Neural progenitor cell (in vitro differentiated cells): ENCODE data around the gene PRR33. TPM values are rescaled to one million over a fixed set of nuclear protein-coding genes. Genes with fewer than 3 reads are reported as not detected.
A peak's percentile ranks its signal among the peaks of the same experiment; 100 is the strongest.

Experiments used
- DNase-seq: peaks from one replicate; pipeline ENCODE4 v3.0.0-alpha.2; 2016; ENCODE audit warnings: low spot score
- H2AFZ ChIP-seq: fragments of 200-600 bp; sonication (generic); replicated peaks from 2 replicates; pipeline ENCODE4 v1.6.1; 2016; ENCODE audit warnings: antibody characterized with exemption
- H3F3A ChIP-seq: fragments of 200-600 bp; sonication (generic); 2 replicates; pipeline ENCODE4 v1.6.1; 2016; ENCODE audit warnings: antibody characterized with exemption, low read depth
- H3K27ac ChIP-seq: fragments of 200-600 bp; sonication (generic); 2 replicates; pipeline ENCODE4 v1.5.1; 2016; ENCODE audit warnings: mild to moderate bottlenecking
- H3K27me3 ChIP-seq: fragments of 200-600 bp; sonication (generic); 2 replicates; pipeline ENCODE4 v1.6.1; 2016; ENCODE audit warnings: mild to moderate bottlenecking, moderate library complexity
- H3K36me3 ChIP-seq: fragments of 200-600 bp; sonication (generic); 2 replicates; pipeline ENCODE4 v1.5.1; 2016
- H3K4me1 ChIP-seq: fragments of 200-600 bp; sonication (generic); 2 replicates; pipeline ENCODE4 v1.6.1; 2016; ENCODE audit warnings: mixed run types
- H3K4me2 ChIP-seq: fragments of 200-600 bp; sonication (generic); 2 replicates; pipeline ENCODE4 v1.6.1; 2016
- H3K4me3 ChIP-seq: fragments of 200-600 bp; sonication (generic); 2 replicates; pipeline ENCODE4 v1.5.1; 2016
- H3K79me2 ChIP-seq: fragments of 200-600 bp; sonication (generic); 2 replicates; pipeline ENCODE4 v1.6.1; 2016; ENCODE audit warnings: low read depth
- H3K9ac ChIP-seq: fragments of 200-600 bp; sonication (generic); 2 replicates; pipeline ENCODE4 v1.6.1; 2016
- H3K9me3 ChIP-seq: fragments of 200-600 bp; sonication (generic); 2 replicates; pipeline ENCODE4 v1.5.1; 2016; ENCODE audit warnings: low read depth
- H4K20me1 ChIP-seq: fragments of 200-600 bp; sonication (generic); 2 replicates; pipeline ENCODE4 v1.6.1; 2016; ENCODE audit warnings: low read depth
- H3K27ac Mint-ChIP-seq: 3 replicates; pipeline ENCODE4 v1.8.0; 2021; ENCODE audit warnings: mixed read lengths
- H3K27me3 Mint-ChIP-seq: 2 replicates; pipeline ENCODE4 v1.8.0; 2022; ENCODE audit warnings: low read depth, mild to moderate bottlenecking, inconsistent platforms, moderate library complexity, mixed read lengths; ENCODE audit not compliant: insufficient read depth
- H3K36me3 Mint-ChIP-seq: 3 replicates; pipeline ENCODE4 v1.8.0; 2021; ENCODE audit warnings: mixed read lengths
- H3K4me1 Mint-ChIP-seq: 3 replicates; pipeline ENCODE4 v1.8.0; 2021; ENCODE audit warnings: mixed read lengths
- H3K4me3 Mint-ChIP-seq: 3 replicates; pipeline ENCODE4 v1.8.0; 2021; ENCODE audit warnings: mild to moderate bottlenecking, moderate library complexity, mixed read lengths
- H3K9me3 Mint-ChIP-seq: 3 replicates; pipeline ENCODE4 v1.8.0; 2020; ENCODE audit warnings: mixed read lengths
- CTCF ChIP-seq: fragments of 200-600 bp; sonication (generic); IDR thresholded peaks from 2 replicates; pipeline ENCODE4 v1.5.1; 2017; ENCODE audit warnings: antibody characterized with exemption, mild to moderate bottlenecking
- EZH2 ChIP-seq: fragments of 200-600 bp; sonication (generic); IDR thresholded peaks from 2 replicates; pipeline ENCODE4 v1.6.1; 2017; ENCODE audit warnings: antibody characterized with exemption, mild to moderate bottlenecking, moderate library complexity
- EZH2phosphoT487 ChIP-seq: fragments of 200-600 bp; sonication (generic); IDR thresholded peaks from 2 replicates; pipeline ENCODE4 v1.6.1; 2017; ENCODE audit warnings: antibody characterized with exemption
- total RNA-seq: library from RNA; depleted of rRNA; stranded (reverse); fragments of >200 nt; gene quantifications from 2 replicates; pipeline ENCODE4 v1.2.3, GENCODE V29; 2015; ENCODE audit warnings: low replicate concordance

The PRR33 gene
- total RNA-seq, 1 donor from 2014 or later = not detected

GRCh38 chr11:1922481-1923081 is 30.9 kb upstream of the PRR33 start:
- Histone ChIP-seq H2AFZ (no peak overlapping the region), H3K4me3 (no peak overlapping the region), H3K9ac (no peak overlapping the region), H3K4me1 (peaks cover 4% of the 10 kb centered on the region), H3K27ac (no peak overlapping the region), H3F3A (no peaks in the 10 kb centered on the region), H3K79me2 (no peaks in the 10 kb centered on the region), H3K36me3 (no peaks in the 10 kb centered on the region), H4K20me1 (no peaks in the 10 kb centered on the region), H3K9me3 (no peaks in the 10 kb centered on the region), H3K27me3 (no peaks in the 10 kb centered on the region), H3K4me2 (no peak overlapping the region)
- H3K27ac Mint-ChIP-seq = peak overlapping the region; percentile 85
- H3K4me3 Mint-ChIP-seq = no peak overlapping the region
- H3K36me3 Mint-ChIP-seq = no peaks in the 10 kb centered on the region
- peaks cover 9% of the 10 kb centered on the region for H3K27me3 Mint-ChIP-seq
- H3K4me1 Mint-ChIP-seq = peaks cover 12% of the 10 kb centered on the region
- H3K9me3 Mint-ChIP-seq = no peaks in the 10 kb centered on the region
- TF ChIP-seq EZH2 (no peak), CTCF (no peak), EZH2phosphoT487 (no peak)
- DNase-seq = peak; percentile 1

DNA sequence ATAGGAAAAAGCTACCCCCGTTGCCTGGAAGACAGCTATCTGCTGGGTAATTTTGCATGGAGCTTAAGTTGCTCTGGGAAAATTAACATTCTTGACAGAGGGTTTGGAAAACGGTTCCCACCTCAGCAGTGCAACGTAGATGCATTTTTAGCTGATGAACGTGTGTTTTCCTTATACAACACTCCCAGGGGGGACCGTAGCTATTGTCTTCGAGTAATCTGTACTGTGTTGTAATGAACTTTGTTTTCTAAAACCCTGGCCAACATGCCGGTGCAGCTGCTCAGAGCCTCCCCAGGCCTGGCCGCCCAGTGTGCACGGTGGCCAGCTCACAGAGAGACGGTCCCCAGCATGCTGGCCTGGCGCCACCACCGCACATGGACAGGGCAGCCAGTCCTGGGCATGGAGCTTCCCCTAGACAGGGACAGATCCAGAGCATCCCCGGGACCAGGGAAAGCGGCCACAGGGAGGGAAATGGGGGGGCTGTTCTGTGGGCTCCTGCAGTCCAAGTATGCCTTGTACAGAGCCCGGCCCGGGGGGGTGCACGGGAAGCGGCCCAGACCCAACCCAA is 30.0 kb upstream of the PRR33 start:
- H3K9me3 Mint-ChIP-seq = no peaks in the 10 kb centered on the region
- H3K9ac ChIP-seq = no peak overlapping the region
- H3K4me3 ChIP-seq = no peak overlapping the region
- H3F3A ChIP-seq = no peaks in the 10 kb centered on the region
- H3K27me3 Mint-ChIP-seq = peaks cover 8% of the 10 kb centered on the region
- H3K27ac ChIP-seq = no peak overlapping the region
- H3K9me3 ChIP-seq = no peaks in the 10 kb centered on the region
- H3K36me3 Mint-ChIP-seq = no peaks in the 10 kb centered on the region
- no peak overlapping the region for H3K4me3 Mint-ChIP-seq
- no peaks in the 10 kb centered on the region for H3K79me2 ChIP-seq
- H3K4me2 ChIP-seq = no peak overlapping the region
- H3K4me1 ChIP-seq = no peaks in the 10 kb centered on the region
- TF ChIP-seq CTCF = no peak
- no peak for TF ChIP-seq EZH2
- TF ChIP-seq EZH2phosphoT487 = no peak
- no peaks in the 10 kb centered on the region for H3K27me3 ChIP-seq
- H3K36me3 ChIP-seq = no peaks in the 10 kb centered on the region
- H3K4me1 Mint-ChIP-seq = peaks cover 11% of the 10 kb centered on the region
- H4K20me1 ChIP-seq = no peaks in the 10 kb centered on the region
- peak overlapping the region; percentile 95 for H3K27ac Mint-ChIP-seq
- peak; percentile 9 for DNase-seq
- no peak overlapping the region for H2AFZ ChIP-seq

DNA sequence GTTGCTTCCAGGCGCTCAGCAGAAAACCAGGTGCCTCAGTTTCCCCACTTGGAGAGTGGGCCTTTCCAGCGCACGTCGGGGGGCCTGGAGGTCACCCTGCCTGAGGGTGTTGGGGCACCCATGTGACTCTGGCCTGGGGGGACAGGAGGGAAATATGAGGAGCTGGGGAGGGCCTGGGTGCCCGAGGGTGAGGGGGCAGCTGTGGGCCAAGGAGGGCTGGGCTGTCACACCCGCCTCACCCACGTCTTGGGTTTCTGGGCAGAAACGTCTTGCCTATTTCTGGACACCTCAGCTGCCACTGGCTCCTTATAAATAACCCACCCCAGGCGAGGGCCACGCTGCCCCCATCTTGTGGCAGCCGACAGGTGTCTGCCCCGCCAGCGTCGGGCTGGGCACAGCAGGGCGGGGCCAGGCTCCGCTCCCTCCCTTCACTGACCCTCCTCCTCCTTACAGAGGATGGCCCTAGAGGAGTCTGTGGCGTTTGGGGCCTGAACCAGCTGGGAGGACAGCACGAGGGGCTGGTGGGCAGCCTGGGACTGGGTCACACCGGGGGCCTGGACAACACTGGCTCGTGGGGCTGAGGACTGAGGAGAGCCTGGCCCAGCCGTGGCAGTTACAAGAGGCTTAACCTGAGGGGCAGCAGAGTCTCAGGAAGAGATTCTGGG is 29.3 kb upstream of the PRR33 start:
- Mint-ChIP-seq H3K4me1 (peaks cover 7% of the 10 kb centered on the region), H3K4me3 (no peak overlapping the region), H3K27ac (peak overlapping the region; percentile 37), H3K36me3 (no peaks in the 10 kb centered on the region), H3K9me3 (no peaks in the 10 kb centered on the region), H3K27me3 (peaks cover 5% of the 10 kb centered on the region)
- H2AFZ ChIP-seq = no peak overlapping the region
- no peaks in the 10 kb centered on the region for H3K4me1 ChIP-seq
- H3K4me2 ChIP-seq = no peak overlapping the region
- H3K9me3 ChIP-seq = no peaks in the 10 kb centered on the region
- no peak for TF ChIP-seq EZH2phosphoT487
- no peaks in the 10 kb centered on the region for H4K20me1 ChIP-seq
- H3K27ac ChIP-seq = no peak overlapping the region
- no peaks in the 10 kb centered on the region for H3K36me3 ChIP-seq
- H3K4me3 ChIP-seq = no peak overlapping the region
- no peaks in the 10 kb centered on the region for H3F3A ChIP-seq
- no peaks in the 10 kb centered on the region for H3K27me3 ChIP-seq
- peak; percentile 11 for DNase-seq
- H3K9ac ChIP-seq = no peak overlapping the region
- no peaks in the 10 kb centered on the region for H3K79me2 ChIP-seq
